IPS-18c (cell line): ENCODE measurements around the gene ILKAP.

Experiments used
- H3K4me3 ChIP-seq: 2 replicates; pipeline ENCODE4 v1.7.0; 2013; ENCODE audit warnings: low read depth, mild to moderate bottlenecking, low read length, moderate library complexity; ENCODE audit not compliant: insufficient read depth
- H3K9me3 ChIP-seq: one replicate; pipeline ENCODE4 v1.6.1; 2013; ENCODE audit warnings: mild to moderate bottlenecking, low read length, moderate library complexity; ENCODE audit not compliant: control insufficient read depth, insufficient read depth

Gene ILKAP

GRCh38 chr2:238149841-238150572, 53.5 kb downstream of the ILKAP start:
- Histone ChIP-seq H3K4me3 (no peak overlapping the region), H3K9me3 (no peaks in the 10 kb centered on the region)

- Histone ChIP-seq H3K4me3 (no peak overlapping the region), H3K9me3 (no peaks in the 10 kb centered on the region)
These were observed 54.5 kb downstream of the ILKAP start for GRCh38 chr2:238148981-238149380.

- H3K4me3 ChIP-seq = no peak overlapping the region
- no peaks in the 10 kb centered on the region for H3K9me3 ChIP-seq
These were observed 56.5 kb downstream of the ILKAP start for GRCh38 chr2:238146884-238147544.

GRCh38 chr2:238145851-238146250, 57.6 kb downstream of the ILKAP start:
- H3K9me3 ChIP-seq = no peaks in the 10 kb centered on the region
- H3K4me3 ChIP-seq = no peak overlapping the region

- no peak overlapping the region for H3K4me3 ChIP-seq
- no peaks in the 10 kb centered on the region for H3K9me3 ChIP-seq
These were observed 58.4 kb downstream of the ILKAP start for GRCh38 chr2:238145046-238145445.

GRCh38 chr2:238144262-238144661, 59.2 kb downstream of the ILKAP start:
- no peak overlapping the region for H3K4me3 ChIP-seq
- no peaks in the 10 kb centered on the region for H3K9me3 ChIP-seq

- H3K9me3 ChIP-seq = no peaks in the 10 kb centered on the region
- H3K4me3 ChIP-seq = no peak overlapping the region
These were observed 60.1 kb downstream of the ILKAP start for GRCh38 chr2:238143239-238143951.

GRCh38 chr2:238142382-238143205, 60.9 kb downstream of the ILKAP start:
- no peak overlapping the region for H3K4me3 ChIP-seq
- H3K9me3 ChIP-seq = no peaks in the 10 kb centered on the region

- Histone ChIP-seq H3K4me3 (no peak overlapping the region), H3K9me3 (no peaks in the 10 kb centered on the region)
These were observed 61.8 kb downstream of the ILKAP start for GRCh38 chr2:238141541-238142318.

- Histone ChIP-seq H3K4me3 (no peak overlapping the region), H3K9me3 (no peaks in the 10 kb centered on the region)
These were observed 62.6 kb downstream of the ILKAP start for GRCh38 chr2:238140721-238141540.

GRCh38 chr2:238140040-238140439, 63.5 kb downstream of the ILKAP start:
- no peak overlapping the region for H3K4me3 ChIP-seq
- no peaks in the 10 kb centered on the region for H3K9me3 ChIP-seq

- Histone ChIP-seq H3K4me3 (no peak overlapping the region), H3K9me3 (no peaks in the 10 kb centered on the region)
These were observed 64.1 kb downstream of the ILKAP start for GRCh38 chr2:238139196-238140039.

- Histone ChIP-seq H3K4me3 (no peak within 1 kb of the TSS), H3K9me3 (no peaks in the 10 kb centered on the region)
These were observed 64.9 kb downstream of the ILKAP start, which contains the start of gene KLHL30 for GRCh38 chr2:238138331-238139195. Gene KLHL30 (plus strand): TSS chr2:238138668. CDS start chr2:238140755, 2,087 bp downstream.

GRCh38 chr2:238137885-238138284, 65.6 kb downstream of the ILKAP start:
- Histone ChIP-seq H3K9me3 (no peaks in the 10 kb centered on the region), H3K4me3 (no peak overlapping the region)
